HG03060 (cell line): ENCODE results near the gene SBF2.
A peak's percentile ranks its signal among the peaks of the same experiment; 100 is the strongest.

Experiments
- ATAC-seq: cut with Tn5 transposase; IDR thresholded peaks from one replicate; pipeline ENCODE4 v1.9.1; 2021; ENCODE audit warnings: low read depth, moderate number of reproducible peaks; ENCODE audit not compliant: unreplicated experiment

Gene SBF2

DNA sequence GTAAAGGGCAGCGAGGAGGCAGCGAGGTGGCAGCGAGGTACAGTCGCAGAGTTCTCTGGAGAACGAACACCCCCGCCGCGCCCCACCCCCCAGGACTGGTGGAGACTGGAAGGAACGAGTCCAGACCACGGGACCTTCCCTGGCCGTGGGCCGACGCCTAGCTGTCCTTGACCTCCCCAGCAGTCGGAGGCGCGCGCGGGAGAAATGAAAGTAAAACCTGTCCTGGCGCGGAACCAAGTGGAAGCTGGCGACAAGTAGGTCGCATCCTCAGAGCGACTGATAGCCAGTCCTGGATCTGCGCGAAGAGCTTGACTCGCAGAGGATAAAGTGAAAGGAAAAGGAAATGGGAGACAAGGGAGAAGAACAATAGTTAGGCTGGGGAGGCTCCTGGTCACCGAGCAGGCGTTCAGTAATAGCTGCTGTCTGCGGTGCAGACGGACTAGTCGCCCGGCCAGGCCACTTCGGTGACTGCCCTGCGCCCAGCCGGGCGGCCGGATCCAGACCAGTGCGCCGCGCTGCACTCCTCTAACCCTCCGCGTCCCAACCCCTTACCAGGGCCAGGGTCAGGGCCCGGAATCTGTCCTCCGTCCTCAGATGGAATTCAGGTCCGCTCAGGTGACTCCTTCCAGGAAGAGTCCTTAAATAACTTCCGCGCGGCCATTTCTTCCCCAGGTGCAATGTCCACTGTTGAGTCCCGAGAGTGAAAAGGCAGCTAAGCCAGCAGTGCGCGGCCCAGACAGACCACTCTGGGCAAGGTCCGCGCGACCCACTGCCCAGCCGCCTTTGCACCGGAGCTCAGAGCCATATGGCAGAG, 8.9 kb upstream of the SBF2 start:
- ATAC-seq: no peak

GRCh38 chr11:10302359-10302743, 8.3 kb upstream of the SBF2 start:
- no peak for ATAC-seq

GRCh38 chr11:10301656-10302358, 7.8 kb upstream of the SBF2 start:
- no peak for ATAC-seq

DNA sequence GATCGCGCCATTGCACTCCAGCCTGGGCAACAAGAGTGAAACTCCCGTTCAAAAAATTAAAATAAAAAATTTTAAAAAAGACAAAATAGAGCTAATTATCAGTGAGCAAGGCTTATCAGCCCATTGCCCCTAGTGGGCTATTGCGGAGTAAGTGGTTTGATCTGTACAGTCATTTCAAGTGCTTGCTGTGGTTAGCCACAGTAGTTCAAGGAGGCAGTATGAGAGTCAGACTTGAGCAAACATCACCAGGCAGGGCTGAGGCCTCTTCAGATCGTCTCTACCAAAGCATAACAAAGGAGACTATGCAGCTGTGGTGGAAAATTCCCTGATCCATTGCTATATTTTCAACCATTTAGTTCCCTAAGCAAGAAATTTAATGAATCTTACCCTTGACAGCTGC, 4.3 kb upstream of the SBF2 start:
- ATAC-seq: peak; percentile 96

DNA sequence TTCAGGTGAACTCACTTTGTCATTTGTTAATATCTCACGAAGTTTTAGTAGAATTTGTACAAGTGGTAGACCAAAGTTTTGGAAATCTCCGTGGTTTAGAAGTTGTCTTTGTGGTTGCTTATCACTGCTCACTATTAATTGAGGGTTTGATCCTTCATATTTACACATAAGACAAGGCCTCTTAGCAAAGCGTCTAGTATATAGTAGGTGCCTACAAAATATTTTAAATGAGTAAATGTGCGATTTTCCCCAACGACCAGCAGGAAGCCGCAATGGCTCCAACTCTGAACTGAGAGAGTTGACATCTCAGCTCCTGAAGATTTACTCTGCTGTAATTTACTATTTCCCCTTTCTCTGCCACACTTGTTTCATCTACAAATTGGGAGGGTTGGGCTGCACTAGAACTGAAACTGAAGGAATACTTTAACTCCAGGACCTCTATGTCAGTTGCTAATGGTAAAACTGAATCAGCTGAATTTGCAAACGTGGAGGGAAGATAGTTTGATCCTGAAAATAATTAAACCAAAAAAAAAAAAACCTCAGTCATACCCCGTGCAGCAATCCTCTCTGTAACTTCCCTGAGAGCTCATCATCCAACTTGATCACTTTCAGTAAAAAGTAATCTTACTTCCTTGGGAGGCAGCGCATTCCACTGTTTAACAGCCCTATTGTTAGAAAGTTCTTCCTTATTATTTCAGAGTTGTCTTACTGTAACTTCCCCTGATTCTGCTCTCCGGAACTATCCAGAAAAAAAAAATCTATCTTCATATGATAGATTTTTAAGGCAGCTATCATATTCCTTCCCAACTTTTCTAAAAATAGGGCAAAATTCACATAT, 1.3 kb upstream of the SBF2 start:
- no peak for ATAC-seq

GRCh38 chr11:10294290-10294953, 403 bp upstream of the SBF2 start:
- ATAC-seq: no peak

GRCh38 chr11:10291801-10292638, 2.0 kb downstream of the SBF2 start:
- no peak for ATAC-seq

DNA sequence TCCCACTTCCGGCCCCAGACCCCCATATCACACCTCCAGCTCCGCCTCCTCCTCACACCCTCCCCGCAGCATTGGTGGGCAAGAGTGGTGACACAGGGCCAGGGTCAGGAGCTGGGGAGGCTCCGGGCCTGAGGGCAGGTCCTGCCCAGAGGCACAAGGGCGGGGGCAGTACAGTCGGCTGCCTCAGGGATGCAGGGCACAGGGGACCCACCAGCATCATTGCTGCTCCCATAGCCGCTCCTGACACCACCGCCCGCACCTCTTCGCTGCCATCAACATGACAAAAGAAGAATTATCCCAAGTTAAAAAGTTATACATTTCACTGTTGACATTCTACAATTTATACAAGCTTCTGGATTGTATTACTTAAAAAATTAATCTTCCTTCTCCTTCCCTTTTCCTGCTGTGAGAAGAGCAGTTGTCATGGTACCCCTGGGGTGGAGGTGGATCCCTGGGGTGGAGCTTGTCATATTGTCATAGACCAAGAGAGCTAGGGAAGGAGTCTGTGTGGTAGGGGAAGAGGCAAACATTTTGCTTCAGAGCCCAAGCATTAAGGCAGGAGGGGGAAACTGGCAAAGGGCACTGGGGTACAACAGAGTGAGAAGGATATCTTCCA, 4.1 kb downstream of the SBF2 start:
- no peak for ATAC-seq

- no peak for ATAC-seq
Measured at GRCh38 chr11:10288881-10289764, 4.9 kb downstream of the SBF2 start.

- ATAC-seq: no peak
Measured at GRCh38 chr11:10287766-10288715, 6.0 kb downstream of the SBF2 start.

- no peak for ATAC-seq
Measured at GRCh38 chr11:10287140-10287539, 6.9 kb downstream of the SBF2 start.

- no peak for ATAC-seq
Measured at GRCh38 chr11:10285148-10285802, 8.7 kb downstream of the SBF2 start.

- ATAC-seq: no peak
Measured at GRCh38 chr11:10283991-10284390, 10.0 kb downstream of the SBF2 start.

DNA sequence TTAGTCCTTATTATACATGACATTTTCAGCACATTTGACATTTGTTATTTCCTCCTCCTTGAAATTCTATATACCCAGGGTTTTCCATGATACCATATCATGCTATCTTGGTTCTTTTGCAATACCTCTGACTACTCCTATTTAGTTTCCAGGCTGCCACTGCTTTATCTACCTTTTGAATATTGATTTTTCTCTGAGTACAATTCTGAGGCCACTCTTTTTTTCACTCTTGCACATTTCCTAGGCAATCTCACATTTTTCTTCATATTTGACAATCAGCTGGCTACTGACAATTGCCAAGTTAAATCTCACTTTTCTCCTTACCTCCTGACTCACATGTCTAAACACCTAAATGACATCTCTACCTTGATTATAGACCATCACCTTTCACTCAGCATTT, 11.9 kb downstream of the SBF2 start:
- no peak for ATAC-seq

- ATAC-seq: no peak
Measured at GRCh38 chr11:10275714-10276113, 18.3 kb downstream of the SBF2 start.

- ATAC-seq: no peak
Measured at GRCh38 chr11:10274726-10275125, 19.3 kb downstream of the SBF2 start.

DNA sequence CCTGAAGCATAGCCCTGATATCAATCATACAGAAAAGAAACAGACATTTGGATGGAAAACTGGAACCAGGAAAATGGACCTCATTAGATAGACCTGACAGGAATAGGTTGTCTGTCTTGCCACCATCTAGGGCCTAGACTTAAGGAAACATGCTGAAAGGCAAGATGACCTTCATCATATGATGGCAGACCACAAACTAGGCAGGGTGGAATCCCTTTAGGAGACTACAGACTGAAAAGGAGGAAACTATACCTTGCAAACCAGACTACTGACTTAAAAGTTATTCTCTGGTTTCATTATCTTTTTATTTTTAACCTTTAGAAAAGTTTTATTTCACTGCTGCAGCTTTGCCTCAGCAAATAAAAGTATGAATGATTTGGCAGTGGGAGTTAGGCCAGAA, 20.3 kb downstream of the SBF2 start:
- no peak for ATAC-seq
